Cardiac fibroblast (primary cell): ENCODE results near the gene ZNF576.

ENCODE experiments used
- DNase-seq, 2 donors: peaks; one replicate each; pipeline versions ENCODE4 v3.0.0 to v3.0.0-alpha.2; 2010; ENCODE audit warnings: low read depth in 2 of 2
- H3K4me3 ChIP-seq, 2 donors: replicated peaks in 1 of 2; 1 replicate in 1 of 2; 2 replicates in 1 of 2; pipeline ENCODE4 v1.5.1; 2011; ENCODE audit warnings: low read depth in 2 of 2, low read length in 2 of 2, mild to moderate bottlenecking in 2 of 2, moderate library complexity in 1 of 2
- CTCF ChIP-seq: IDR thresholded peaks from one replicate; pipeline ENCODE4 v1.5.1; 2011; ENCODE audit warnings: low read depth, mild to moderate bottlenecking, low read length, inconsistent platforms

Gene ZNF576

GRCh38 chr19:43554317-43554895 lies 42.0 kb upstream of the ZNF576 start:
- TF ChIP-seq CTCF = no peak
- H3K4me3 ChIP-seq = no peak overlapping the region
- no peak for DNase-seq

DNA sequence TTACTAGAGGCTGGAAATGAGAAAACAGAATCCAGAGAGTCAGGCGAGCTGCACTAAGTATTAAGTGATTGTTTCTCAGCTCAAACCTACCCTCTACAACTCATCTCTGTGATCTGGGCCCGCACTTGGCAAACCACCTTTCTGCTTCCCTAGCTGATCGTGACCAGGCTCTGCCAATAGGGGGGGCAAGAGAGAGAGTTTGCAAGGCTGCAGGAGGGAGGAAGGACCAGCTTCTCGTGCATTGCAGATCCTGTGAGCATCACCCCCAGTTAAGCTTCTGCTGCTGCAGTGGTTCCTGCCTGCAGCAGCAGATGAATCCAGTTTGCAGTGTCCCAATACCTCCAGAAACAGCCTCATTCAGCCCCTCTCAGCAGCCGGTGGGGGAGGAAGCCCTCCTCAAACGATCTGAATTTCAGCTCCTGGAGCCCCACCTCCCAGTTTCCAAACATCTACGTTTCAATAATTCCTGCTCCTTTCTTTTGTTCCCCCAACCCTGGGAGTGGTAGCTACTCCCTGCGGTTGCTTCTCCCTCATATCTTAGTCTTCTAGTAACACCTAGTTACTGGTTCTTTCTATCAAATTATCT lies 41.1 kb upstream of the ZNF576 start:
- peak; percentile 79 to 83 for DNase-seq
- no peak overlapping the region for H3K4me3 ChIP-seq
- TF ChIP-seq CTCF = peak; percentile 96

DNA sequence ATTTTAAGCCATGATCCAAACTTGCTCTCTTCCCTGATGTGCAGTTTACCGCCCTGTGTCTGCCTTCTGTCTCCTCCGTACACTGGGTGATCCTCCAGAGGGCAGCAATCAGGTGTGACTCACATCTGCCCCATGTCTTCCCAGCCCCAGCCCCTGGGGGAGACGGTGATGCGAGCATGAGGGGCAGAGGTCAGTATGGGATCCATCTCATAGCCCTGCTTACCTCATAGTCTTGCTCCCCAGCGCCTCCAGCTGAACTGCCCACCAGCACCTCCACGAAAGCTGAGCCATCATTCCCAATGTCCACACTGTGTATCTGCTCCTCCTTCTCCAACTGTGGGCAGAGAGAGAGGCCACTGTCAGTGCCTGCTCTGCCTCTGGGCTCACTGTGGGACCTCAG lies 35.7 kb upstream of the ZNF576 start:
- DNase-seq = peak; percentile 8 to 60
- no peak overlapping the region for H3K4me3 ChIP-seq
- TF ChIP-seq CTCF = peak; percentile 39

DNA sequence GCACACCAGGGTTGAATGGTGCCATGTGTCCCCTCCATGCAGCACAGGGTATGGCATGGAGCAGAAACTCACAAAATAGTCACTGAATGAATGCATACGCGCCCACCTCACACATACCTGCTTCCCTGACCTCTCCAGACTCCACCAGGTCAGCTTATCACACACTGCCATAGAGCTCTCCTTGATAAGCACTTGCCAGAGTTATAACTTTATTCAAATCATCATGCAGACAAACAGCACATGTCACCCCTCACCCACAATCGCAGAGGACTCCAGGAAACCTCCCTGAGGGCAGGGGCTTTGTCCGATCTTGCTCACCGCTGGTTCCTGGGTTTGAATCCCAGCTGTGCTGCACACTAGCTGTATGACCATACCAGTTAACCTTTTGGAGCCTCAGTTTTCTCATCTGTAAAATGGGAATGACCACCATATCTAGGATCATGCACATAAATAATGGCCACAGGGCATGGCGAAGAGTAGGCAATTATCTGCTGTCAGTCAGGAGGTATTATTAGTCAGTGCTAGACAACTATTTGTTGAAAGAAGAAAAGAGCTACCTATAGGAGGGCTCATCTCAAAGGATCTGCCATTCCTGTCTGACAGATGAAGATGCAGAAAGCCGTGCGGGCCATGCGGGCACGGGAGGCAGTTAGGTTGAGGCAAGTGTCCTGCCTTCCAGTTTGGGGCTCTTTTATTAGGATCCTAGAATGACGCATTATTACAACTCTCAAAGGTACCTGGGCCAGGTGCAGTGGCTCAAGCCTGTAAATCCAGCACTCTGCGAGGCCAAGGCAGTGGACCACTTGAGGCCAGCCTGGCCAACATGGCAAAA lies 35.0 kb upstream of the ZNF576 start:
- no peak for DNase-seq
- TF ChIP-seq CTCF = no peak
- H3K4me3 ChIP-seq = no peak overlapping the region

- TF ChIP-seq CTCF = no peak
- no peak overlapping the region for H3K4me3 ChIP-seq
- DNase-seq = no peak
These were observed 34.1 kb upstream of the ZNF576 start for GRCh38 chr19:43562226-43562697.

DNA sequence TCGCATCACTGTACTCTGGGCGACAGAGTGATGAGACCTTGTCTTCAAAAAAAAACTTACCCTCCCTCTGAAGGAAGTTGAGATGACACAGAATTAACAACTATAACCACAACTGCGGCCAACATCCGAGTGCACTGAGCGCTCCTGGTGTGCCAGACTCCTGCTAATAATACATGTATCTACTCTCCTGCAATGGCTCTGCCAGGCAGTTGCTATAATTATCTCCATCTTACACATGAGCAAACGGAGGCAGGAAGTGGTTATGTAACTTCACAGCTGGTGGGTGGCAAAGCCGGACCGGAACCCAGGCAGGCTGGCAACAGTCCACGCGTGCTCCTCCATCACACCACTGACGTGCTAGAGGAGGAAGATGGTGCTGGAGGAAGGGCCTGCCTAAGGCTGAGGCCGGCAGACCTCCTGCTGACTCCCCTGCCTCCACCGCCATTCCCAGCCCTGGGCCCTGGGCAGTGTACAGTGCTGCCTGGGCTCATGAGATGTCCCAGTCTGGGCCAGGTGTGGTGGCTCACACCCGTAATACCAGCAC lies 33.6 kb upstream of the ZNF576 start:
- no peak overlapping the region for H3K4me3 ChIP-seq
- peak; percentile 86 to 87 for DNase-seq
- TF ChIP-seq CTCF = no peak
